ENCODE measurements around the gene NANOS1.

Gene NANOS1

GRCh38 chr10:119029613-119030420 lies at the start of gene NANOS1:
TSS of gene NANOS1 (plus strand) at chr10:119029714. CDS start at chr10:119029802, 88 bp downstream.
- DNase-seq (ENCODE audit: low spot score) = no peak

GRCh38 chr10:118980135-118980865 lies 49.2 kb upstream of the NANOS1 start:
- DNase-seq (ENCODE audit: low spot score) = no peak

GRCh38 chr10:118980870-118981269 lies 48.6 kb upstream of the NANOS1 start:
- no peak for DNase-seq (ENCODE audit: low spot score)

GRCh38 chr10:118981946-118982345 lies 47.6 kb upstream of the NANOS1 start:
- no peak for DNase-seq (ENCODE audit: low spot score)

- DNase-seq (ENCODE audit: low spot score) = no peak
Measured at GRCh38 chr10:118982366-118982765, 47.1 kb upstream of the NANOS1 start.

- DNase-seq (ENCODE audit: low spot score) = no peak
Measured at GRCh38 chr10:118983263-118983662, 46.3 kb upstream of the NANOS1 start.

- no peak for DNase-seq (ENCODE audit: low spot score)
Measured at GRCh38 chr10:118985576-118985975, 43.9 kb upstream of the NANOS1 start.

GRCh38 chr10:118986815-118987790 lies 42.4 kb upstream of the NANOS1 start:
- DNase-seq (ENCODE audit: low spot score) = no peak

- no peak for DNase-seq (ENCODE audit: low spot score)
Measured at GRCh38 chr10:118990326-118990725, 39.2 kb upstream of the NANOS1 start.

- DNase-seq (ENCODE audit: low spot score) = no peak
Measured at GRCh38 chr10:118992496-118992895, 37.0 kb upstream of the NANOS1 start.

GRCh38 chr10:118993214-118993613 lies 36.3 kb upstream of the NANOS1 start:
- DNase-seq (ENCODE audit: low spot score) = no peak

GRCh38 chr10:118994321-118994720 lies 35.2 kb upstream of the NANOS1 start:
- no peak for DNase-seq (ENCODE audit: low spot score)

- DNase-seq (ENCODE audit: low spot score) = no peak
Measured at GRCh38 chr10:118995739-118996138, 33.8 kb upstream of the NANOS1 start.

GRCh38 chr10:118997379-118997778 lies 32.1 kb upstream of the NANOS1 start:
- no peak for DNase-seq (ENCODE audit: low spot score)

GRCh38 chr10:118998183-118998582 lies 31.3 kb upstream of the NANOS1 start:
- DNase-seq (ENCODE audit: low spot score) = no peak

GRCh38 chr10:119001717-119002500 lies 27.6 kb upstream of the NANOS1 start:
- DNase-seq (ENCODE audit: low spot score) = no peak

- no peak for DNase-seq (ENCODE audit: low spot score)
Measured at GRCh38 chr10:119003572-119004289, 25.8 kb upstream of the NANOS1 start.

GRCh38 chr10:119005362-119006043 lies 24.0 kb upstream of the NANOS1 start:
- DNase-seq (ENCODE audit: low spot score) = no peak

GRCh38 chr10:119006451-119007210 lies 22.9 kb upstream of the NANOS1 start:
- no peak for DNase-seq (ENCODE audit: low spot score)

All from NAMALWA (cell line).